HFFc6 (cell line): ENCODE results near the gene KCNJ3. TPM values are rescaled to one million over a fixed set of nuclear protein-coding genes. Genes with fewer than 3 reads are reported as not detected.
"Not testable (repeated sequence)": the region's sequence is repeated elsewhere in the genome, so short reads cannot be mapped to it uniquely, and the experiment has no call there.

ENCODE experiments used
- DNase-seq: peaks from one replicate; pipeline ENCODE4 v3.0.0-alpha.2; 2018
- H3K27ac Mint-ChIP-seq: 2 replicates; pipeline ENCODE4 v1.8.0; 2020; ENCODE audit warnings: mild to moderate bottlenecking, mixed read lengths
- H3K27me3 Mint-ChIP-seq: 2 replicates; pipeline ENCODE4 v1.8.0; 2021; ENCODE audit warnings: mild to moderate bottlenecking, moderate library complexity, mixed read lengths; ENCODE audit not compliant: insufficient read depth
- H3K36me3 Mint-ChIP-seq: 2 replicates; pipeline ENCODE4 v1.8.0; 2021; ENCODE audit warnings: low read depth, mixed read lengths
- H3K4me1 Mint-ChIP-seq: 2 replicates; pipeline ENCODE4 v1.8.0; 2020; ENCODE audit warnings: low read depth, mixed read lengths
- H3K4me3 Mint-ChIP-seq: 2 replicates; pipeline ENCODE4 v1.8.0; 2020; ENCODE audit warnings: mild to moderate bottlenecking, moderate library complexity, mixed read lengths
- H3K9me3 Mint-ChIP-seq: 2 replicates; pipeline ENCODE4 v1.8.0; 2020; ENCODE audit warnings: mild to moderate bottlenecking, mixed read lengths
- total RNA-seq, 6 experiments: library from RNA; stranded (reverse); fragmentation: NEBNext Ultra II Directional; extraction: Animal tissue kit (Norgen Biotek cat#: 25700); gene quantifications; 2 replicates in 1 of 6; 3 replicates in 5 of 6; pipeline ENCODE4 v1.2.3, GENCODE V29; 2021
- TF ChIP-seq, protein P1 (sequence below): fragments of 200-600 bp; sonication (generic); IDR thresholded peaks from 2 replicates; pipeline ENCODE4 v1.5.0; 2021; ENCODE audit warnings: antibody characterized with exemption, mild to moderate bottlenecking

Gene KCNJ3
- total RNA-seq, 6 experiments from 2014 or later = not detected

GRCh38 chr2:154850532-154850931 lies 152.0 kb downstream of the KCNJ3 start:
- H3K27me3 Mint-ChIP-seq = no peaks in the 10 kb centered on the region
- peaks cover 6% of the 10 kb centered on the region; the same call in 1 of the 2 replicates for H3K9me3 Mint-ChIP-seq
- no peak overlapping the region for H3K4me3 Mint-ChIP-seq
- no peak overlapping the region for H3K27ac Mint-ChIP-seq
- no peaks in the 10 kb centered on the region for H3K36me3 Mint-ChIP-seq
- TF ChIP-seq, protein P1, sequence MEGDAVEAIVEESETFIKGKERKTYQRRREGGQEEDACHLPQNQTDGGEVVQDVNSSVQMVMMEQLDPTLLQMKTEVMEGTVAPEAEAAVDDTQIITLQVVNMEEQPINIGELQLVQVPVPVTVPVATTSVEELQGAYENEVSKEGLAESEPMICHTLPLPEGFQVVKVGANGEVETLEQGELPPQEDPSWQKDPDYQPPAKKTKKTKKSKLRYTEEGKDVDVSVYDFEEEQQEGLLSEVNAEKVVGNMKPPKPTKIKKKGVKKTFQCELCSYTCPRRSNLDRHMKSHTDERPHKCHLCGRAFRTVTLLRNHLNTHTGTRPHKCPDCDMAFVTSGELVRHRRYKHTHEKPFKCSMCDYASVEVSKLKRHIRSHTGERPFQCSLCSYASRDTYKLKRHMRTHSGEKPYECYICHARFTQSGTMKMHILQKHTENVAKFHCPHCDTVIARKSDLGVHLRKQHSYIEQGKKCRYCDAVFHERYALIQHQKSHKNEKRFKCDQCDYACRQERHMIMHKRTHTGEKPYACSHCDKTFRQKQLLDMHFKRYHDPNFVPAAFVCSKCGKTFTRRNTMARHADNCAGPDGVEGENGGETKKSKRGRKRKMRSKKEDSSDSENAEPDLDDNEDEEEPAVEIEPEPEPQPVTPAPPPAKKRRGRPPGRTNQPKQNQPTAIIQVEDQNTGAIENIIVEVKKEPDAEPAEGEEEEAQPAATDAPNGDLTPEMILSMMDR = no peak
- no peaks in the 10 kb centered on the region for H3K4me1 Mint-ChIP-seq
- DNase-seq = no peak

DNA sequence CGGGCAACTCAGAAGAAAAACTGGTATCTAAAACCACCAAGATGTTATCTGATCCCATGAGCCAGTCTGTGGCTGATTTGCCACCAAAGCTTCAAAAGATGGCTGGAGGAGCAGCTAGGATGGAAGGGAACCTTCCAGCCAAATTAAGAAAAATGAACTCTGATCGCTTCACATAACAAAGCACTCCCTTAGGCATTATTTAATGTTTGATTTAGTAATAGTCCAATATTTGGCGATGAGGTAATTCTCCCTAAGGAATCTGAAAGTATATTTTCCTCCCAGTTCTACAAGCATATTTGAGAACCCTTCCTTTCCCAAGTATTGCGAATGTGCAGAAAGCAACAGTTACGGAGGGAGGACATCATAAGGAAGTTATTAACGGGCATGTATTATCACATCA lies 156.6 kb downstream of the KCNJ3 start:
- Mint-ChIP-seq H3K27ac (no peak overlapping the region), H3K36me3 (no peaks in the 10 kb centered on the region), H3K4me3 (no peak overlapping the region), H3K4me1 (no peaks in the 10 kb centered on the region), H3K9me3 (peaks cover 20% of the 10 kb centered on the region), H3K27me3 (no peaks in the 10 kb centered on the region)
- TF ChIP-seq, protein P1 = no peak
- DNase-seq = no peak

GRCh38 chr2:154867151-154867550 lies 168.7 kb downstream of the KCNJ3 start:
- DNase-seq, H3K4me1 Mint-ChIP-seq, H3K36me3 Mint-ChIP-seq, H3K27me3 Mint-ChIP-seq, H3K4me3 Mint-ChIP-seq, H3K27ac Mint-ChIP-seq: not testable (repeated sequence)
- peaks cover 45% of the 10 kb centered on the region for H3K9me3 Mint-ChIP-seq

- no peak for DNase-seq
- Mint-ChIP-seq H3K27ac (no peak overlapping the region), H3K9me3 (peaks cover 7% of the 10 kb centered on the region; the same call in 1 of the 2 replicates), H3K27me3 (no peaks in the 10 kb centered on the region), H3K36me3 (no peaks in the 10 kb centered on the region), H3K4me1 (no peaks in the 10 kb centered on the region), H3K4me3 (no peak overlapping the region)
- TF ChIP-seq, protein P1 = no peak
Observed at GRCh38 chr2:154875999-154876398, 177.5 kb downstream of the KCNJ3 start.

DNA sequence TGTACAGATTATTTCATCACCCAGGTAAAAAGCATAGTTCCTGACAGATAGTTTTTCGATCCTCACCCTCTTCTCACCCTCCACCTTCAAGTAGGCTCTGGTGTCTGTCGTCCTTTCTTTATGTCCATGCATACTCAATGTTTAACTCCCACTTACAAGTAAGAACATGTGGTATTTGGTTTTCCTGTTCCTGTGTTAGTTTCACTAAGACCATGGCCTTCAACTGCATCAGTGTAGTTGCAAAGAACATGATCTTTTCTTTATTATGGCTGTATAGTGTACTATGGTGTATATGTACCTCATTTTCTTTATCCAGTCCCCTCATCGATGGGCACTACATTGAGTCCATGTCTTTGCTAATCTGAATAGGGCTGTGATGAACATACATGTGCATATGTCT lies 184.2 kb downstream of the KCNJ3 start:
- no peak for DNase-seq
- Mint-ChIP-seq H3K4me3 (no peak overlapping the region), H3K27ac (no peak overlapping the region), H3K27me3 (no peaks in the 10 kb centered on the region), H3K36me3 (peaks cover 5% of the 10 kb centered on the region; the same call in 1 of the 2 replicates), H3K9me3 (peaks cover 49% of the 10 kb centered on the region), H3K4me1 (no peaks in the 10 kb centered on the region)
- TF ChIP-seq, protein P1 = no peak

DNA sequence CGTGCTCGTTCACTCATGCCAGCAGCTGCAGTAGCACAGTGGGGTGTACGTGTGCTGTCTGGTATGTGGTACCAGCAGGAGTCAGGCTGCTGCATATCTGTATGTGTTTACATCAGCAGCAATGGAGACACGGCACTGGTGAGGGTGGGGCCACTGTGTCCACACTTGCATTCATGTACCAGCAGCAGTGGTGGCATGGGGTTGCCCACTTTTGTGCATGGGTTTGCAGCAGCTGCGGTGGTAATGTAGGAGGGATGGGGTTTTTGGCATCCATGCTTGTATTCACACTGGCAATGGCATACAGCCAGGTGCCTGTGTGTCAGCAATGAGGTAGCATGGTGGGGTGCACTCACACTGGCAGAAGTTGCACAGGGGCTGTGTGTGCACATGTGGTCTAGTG lies 187.8 kb downstream of the KCNJ3 start:
- peaks cover 5% of the 10 kb centered on the region; the same call in 1 of the 2 replicates for H3K36me3 Mint-ChIP-seq
- DNase-seq = no peak
- H3K4me1 Mint-ChIP-seq = no peaks in the 10 kb centered on the region
- H3K27me3 Mint-ChIP-seq = no peaks in the 10 kb centered on the region
- H3K9me3 Mint-ChIP-seq = peaks cover 75% of the 10 kb centered on the region
- H3K27ac Mint-ChIP-seq = no peak overlapping the region
- TF ChIP-seq, protein P1 = no peak
- no peak overlapping the region for H3K4me3 Mint-ChIP-seq
